Muscle layer of duodenum (tissue), 2 donors: ENCODE results near the gene VCAN.

Experiments used
- H3K27ac ChIP-seq: one replicate; pipeline ENCODE4 v1.7.0; 2013; ENCODE audit warnings: mild to moderate bottlenecking, low read length
- H3K27me3 ChIP-seq: one replicate; pipeline ENCODE4 v1.7.0; 2013; ENCODE audit warnings: low read depth, mild to moderate bottlenecking, control low read depth, low read length
- H3K36me3 ChIP-seq, 2 donors: one replicate each; pipeline ENCODE4 v1.7.0; 2013; ENCODE audit warnings: low read length in 2 of 2, control low read depth in 1 of 2, mild to moderate bottlenecking in 1 of 2; ENCODE audit not compliant: insufficient read depth in 2 of 2, control insufficient read depth in 1 of 2
- H3K4me1 ChIP-seq, 2 donors: one replicate each; pipeline ENCODE4 v1.7.0; 2013; ENCODE audit warnings: low read length in 2 of 2, mild to moderate bottlenecking in 2 of 2, control low read depth in 1 of 2, moderate library complexity in 1 of 2; ENCODE audit not compliant: insufficient read depth in 2 of 2, control insufficient read depth in 1 of 2
- H3K4me3 ChIP-seq, 2 donors: one replicate each; pipeline ENCODE4 v1.7.0; 2013; ENCODE audit warnings: low read length in 2 of 2, low read depth in 1 of 2, mild to moderate bottlenecking in 1 of 2
- H3K9me3 ChIP-seq, 2 donors: one replicate each; pipeline ENCODE4 v1.7.0; 2013; ENCODE audit warnings: low read length in 2 of 2, control low read depth in 1 of 2, mild to moderate bottlenecking in 1 of 2; ENCODE audit not compliant: control insufficient read depth in 1 of 2
- donor health status: healthy.

Gene VCAN

GRCh38 chr5:83441747-83442146, 29.8 kb upstream of the VCAN start:
- Histone ChIP-seq H3K36me3 (no peaks in the 10 kb centered on the region), H3K9me3 (no peaks in the 10 kb centered on the region), H3K27me3 (no peaks in the 10 kb centered on the region), H3K4me3 (no peak overlapping the region), H3K4me1 (no peaks in the 10 kb centered on the region), H3K27ac (no peak overlapping the region)

GRCh38 chr5:83443534-83443933, 28.0 kb upstream of the VCAN start:
- H3K27me3 ChIP-seq: no peaks in the 10 kb centered on the region
- no peaks in the 10 kb centered on the region for H3K4me1 ChIP-seq
- H3K27ac ChIP-seq: no peak overlapping the region
- no peaks in the 10 kb centered on the region for H3K9me3 ChIP-seq
- no peaks in the 10 kb centered on the region for H3K36me3 ChIP-seq
- no peak overlapping the region for H3K4me3 ChIP-seq

GRCh38 chr5:83444445-83444844, 27.1 kb upstream of the VCAN start:
- no peaks in the 10 kb centered on the region for H3K9me3 ChIP-seq
- H3K27me3 ChIP-seq: no peaks in the 10 kb centered on the region
- H3K4me3 ChIP-seq: no peak overlapping the region
- H3K4me1 ChIP-seq: no peaks in the 10 kb centered on the region
- H3K36me3 ChIP-seq: no peaks in the 10 kb centered on the region
- H3K27ac ChIP-seq: no peak overlapping the region

- H3K27ac ChIP-seq: no peak overlapping the region
These were observed 25.1 kb upstream of the VCAN start for GRCh38 chr5:83446253-83446947.

GRCh38 chr5:83447533-83447932, 24.0 kb upstream of the VCAN start:
- H3K4me1 ChIP-seq: no peaks in the 10 kb centered on the region
- H3K9me3 ChIP-seq: no peaks in the 10 kb centered on the region
- no peak overlapping the region for H3K4me3 ChIP-seq
- H3K27ac ChIP-seq: no peak overlapping the region
- no peaks in the 10 kb centered on the region for H3K27me3 ChIP-seq
- H3K36me3 ChIP-seq: no peaks in the 10 kb centered on the region

More at GRCh38 chr5:83446253-83446947, 25.1 kb upstream of the VCAN start:
- Histone ChIP-seq H3K27me3 (no peaks in the 10 kb centered on the region), H3K9me3 (no peaks in the 10 kb centered on the region), H3K4me3 (no peak overlapping the region), H3K36me3 (no peaks in the 10 kb centered on the region), H3K4me1 (no peaks in the 10 kb centered on the region)

GRCh38 chr5:83450183-83450966, 21.2 kb upstream of the VCAN start:
- peaks cover 0 to 4% of the 10 kb centered on the region in 2 donors for H3K9me3 ChIP-seq
- H3K36me3 ChIP-seq: no peaks in the 10 kb centered on the region
- no peak overlapping the region for H3K4me3 ChIP-seq
- H3K27ac ChIP-seq: no peak overlapping the region
- H3K4me1 ChIP-seq: no peaks in the 10 kb centered on the region
- no peaks in the 10 kb centered on the region for H3K27me3 ChIP-seq

- H3K4me1 ChIP-seq: no peaks in the 10 kb centered on the region
- no peak overlapping the region for H3K27ac ChIP-seq
- H3K4me3 ChIP-seq: no peak overlapping the region
- H3K27me3 ChIP-seq: no peaks in the 10 kb centered on the region
- H3K9me3 ChIP-seq: peaks cover 0 to 4% of the 10 kb centered on the region in 2 donors
- no peaks in the 10 kb centered on the region for H3K36me3 ChIP-seq
These were observed 20.6 kb upstream of the VCAN start for GRCh38 chr5:83450967-83451248.

GRCh38 chr5:83451955-83452354, 19.6 kb upstream of the VCAN start:
- H3K27ac ChIP-seq: no peak overlapping the region
- H3K4me1 ChIP-seq: no peaks in the 10 kb centered on the region
- H3K4me3 ChIP-seq: no peak overlapping the region
- H3K36me3 ChIP-seq: no peaks in the 10 kb centered on the region
- peaks cover 0 to 4% of the 10 kb centered on the region in 2 donors for H3K9me3 ChIP-seq
- H3K27me3 ChIP-seq: no peaks in the 10 kb centered on the region

GRCh38 chr5:83453937-83454336, 17.6 kb upstream of the VCAN start:
- Histone ChIP-seq H3K27me3 (no peaks in the 10 kb centered on the region), H3K4me1 (no peaks in the 10 kb centered on the region), H3K36me3 (no peaks in the 10 kb centered on the region), H3K27ac (no peak overlapping the region), H3K4me3 (peak overlapping the region in 1 of 2 donors; percentile 7), H3K9me3 (peaks cover 0 to 4% of the 10 kb centered on the region in 2 donors)

- Histone ChIP-seq H3K27ac (no peak overlapping the region), H3K9me3 (no peaks in the 10 kb centered on the region), H3K27me3 (no peaks in the 10 kb centered on the region), H3K4me1 (no peaks in the 10 kb centered on the region), H3K36me3 (no peaks in the 10 kb centered on the region), H3K4me3 (no peak overlapping the region)
These were observed 7.3 kb upstream of the VCAN start for GRCh38 chr5:83464261-83464660.

GRCh38 chr5:83467371-83468035, 4.0 kb upstream of the VCAN start:
- Histone ChIP-seq H3K27me3 (peaks cover 17% of the 10 kb centered on the region), H3K27ac (no peak overlapping the region), H3K9me3 (no peaks in the 10 kb centered on the region), H3K36me3 (no peaks in the 10 kb centered on the region), H3K4me3 (no peak overlapping the region), H3K4me1 (peaks cover 0 to 10% of the 10 kb centered on the region in 2 donors)
